Mammary epithelial cell (primary cell): ENCODE data around the gene KCNG4.

ENCODE experiments used
- CTCF ChIP-seq, 2 donors: IDR thresholded peaks in 1 of 2; conservative IDR thresholded peaks in 1 of 2; 2 replicates each; pipeline ENCODE4 v1.5.1; 2011 to 2012; ENCODE audit warnings: inconsistent platforms in 2 of 2, low read length in 2 of 2, mild to moderate bottlenecking in 2 of 2, control low read depth in 1 of 2, low read depth in 1 of 2; ENCODE audit not compliant: insufficient read depth in 1 of 2; ENCODE audit errors: extremely low read depth in 1 of 2
- EZH2 ChIP-seq: IDR thresholded peaks from 2 replicates; pipeline ENCODE4 v1.6.1; 2012; ENCODE audit warnings: low read length, inconsistent platforms, borderline replicate concordance

- TF ChIP-seq CTCF (conservative IDR thresholded peaks at IDR 0.05 in 1 of 2, IDR thresholded peaks at IDR 0.05 in 1 of 2; ENCODE audit: extremely low read depth in 1 of 2, insufficient read depth in 1 of 2, low read depth in 1 of 2, low read length in 2 of 2) (no peak), EZH2 (no peak)
Measured at GRCh38 chr16:84239141-84239769, 557 bp downstream of the KCNG4 start.
